Measurements from ENCODE around the gene STK32C. TPM values are rescaled to one million over a fixed set of nuclear protein-coding genes. Genes with fewer than 3 reads are reported as not detected.

The STK32C gene
- total and polyA plus RNA-seq, 10 of the 15 experiments (the other 5 are each of a cell fraction or from before 2014, with no cell fraction given): 1.5 to 18.1 (median 6.4) TPM

- H3K79me2 ChIP-seq (ENCODE audit: control insufficient read depth, insufficient read depth, low read length): no peaks in the 10 kb centered on the region
- no peaks in the 10 kb centered on the region for H3K9me3 ChIP-seq (replicated peaks; ENCODE audit: control insufficient read depth, insufficient read depth, low read length)
- no peaks in the 10 kb centered on the region for H4K20me1 ChIP-seq (ENCODE audit: control insufficient read depth, insufficient read depth)
- no TSS peak for BruUV-seq (replicated peaks)
- no peak overlapping the region for H3K27ac ChIP-seq (ENCODE audit: control insufficient read depth, insufficient read depth)
- DNase-seq (ENCODE audit: low read depth, low spot score): no peak
- ChIA-PET RAD21 (ENCODE audit: unreplicated experiment) (no interaction called here), CTCF (no interaction called here), SMC1A (ENCODE audit: uncharacterized antibody, unreplicated experiment) (no interaction called here), POLR2A (no interaction called here)
- H3K4me2 ChIP-seq (ENCODE audit: control insufficient read depth, insufficient read depth): no peak overlapping the region
- in situ Hi-C loops (cut with MboI): loop anchor here (10.0 kb wide), 1 partner anchor 406 kb away; no protein-coding TSS in a partner anchor
- no peak overlapping the region for H3K4me3 ChIP-seq
- TF ChIP-seq PRDM15 (CRISPR knock-in tag; IDR thresholded peaks at IDR 0.05) (no peak), CUX1 (IDR thresholded peaks at IDR 0.05; ENCODE audit: insufficient replicate concordance, low read depth, low read length) (no peak), SMAD1 (IDR thresholded peaks at IDR 0.05; ENCODE audit: low read depth, partially characterized antibody) (no peak), SREBF1 (IDR thresholded peaks at IDR 0.05; ENCODE audit: low read length) (no peak)
- no peak for FAIRE-seq
- H2AFZ ChIP-seq (ENCODE audit: control insufficient read depth, low read depth, low read length): no peak overlapping the region
- intact Hi-C loops (cut with micrococcal nuclease; ENCODE audit: unreplicated experiment): no loop called here
- 51% methylated on average over 14 of the region's 14 CpGs for WGBS (ENCODE audit: insufficient coverage, insufficient replicate concordance, low lambda C conversion rate, missing lambda C conversion rate)
- no peaks in the 10 kb centered on the region for H3K36me3 ChIP-seq (ENCODE audit: control insufficient read depth in 2 of 2, insufficient read depth in 2 of 2, low read length in 1 of 2)
- no peak overlapping the region for H3K9ac ChIP-seq (ENCODE audit: control insufficient read depth, insufficient read depth, low read length)
- no peaks in the 10 kb centered on the region for H3K27me3 ChIP-seq (replicated peaks in 1 of 2; ENCODE audit: control insufficient read depth in 2 of 2, insufficient read depth in 2 of 2, low read length in 1 of 2)
- no peaks in the 10 kb centered on the region; the same call in 1 of the 2 replicates for H3K4me1 ChIP-seq (ENCODE audit: control insufficient read depth, insufficient read depth, low read length)
- ATAC-seq: no peak
Observed at GRCh38 chr10:132228616-132229015, 79.1 kb downstream of the STK32C start.

Data from GM12878 (cell line).